Measurements from ENCODE around the gene CDCA4. TPM values are rescaled to one million over a fixed set of nuclear protein-coding genes. Genes with fewer than 3 reads are reported as not detected.

The CDCA4 gene
- total RNA-seq, 1 donor from 2014 or later, result 50.8 TPM

- FAIRE-seq, result no peak
- no peak for TF ChIP-seq CTCF (IDR thresholded peaks at IDR 0.05; ENCODE audit: insufficient read depth, low read length, severe bottlenecking)
- DNase-seq (ENCODE audit: low read depth), result no peak
- Histone ChIP-seq H3K36me3 (ENCODE audit: control insufficient read depth, insufficient read depth, low read length) (no peaks in the 10 kb centered on the region), H3K4me3 (ENCODE audit: low read depth, low read length) (no peak overlapping the region), H3K27me3 (ENCODE audit: control insufficient read depth, insufficient read depth, low read length) (no peaks in the 10 kb centered on the region)
Observed at GRCh38 chr14:105053996-105054395, 33.1 kb upstream of the CDCA4 start.

GRCh38 chr14:105053421-105053820 lies 32.5 kb upstream of the CDCA4 start:
- no peaks in the 10 kb centered on the region for H3K27me3 ChIP-seq (ENCODE audit: control insufficient read depth, insufficient read depth, low read length)
- H3K4me3 ChIP-seq (ENCODE audit: low read depth, low read length), result no peak overlapping the region
- DNase-seq (ENCODE audit: low read depth) (no peak), FAIRE-seq (no peak)
- TF ChIP-seq CTCF (IDR thresholded peaks at IDR 0.05; ENCODE audit: insufficient read depth, low read length, severe bottlenecking), result no peak
- H3K36me3 ChIP-seq (ENCODE audit: control insufficient read depth, insufficient read depth, low read length), result no peaks in the 10 kb centered on the region

- FAIRE-seq, result no peak
- TF ChIP-seq CTCF (IDR thresholded peaks at IDR 0.05; ENCODE audit: insufficient read depth, low read length, severe bottlenecking), result no peak
- H3K36me3 ChIP-seq (ENCODE audit: control insufficient read depth, insufficient read depth, low read length), result no peaks in the 10 kb centered on the region
- H3K27me3 ChIP-seq (ENCODE audit: control insufficient read depth, insufficient read depth, low read length), result no peaks in the 10 kb centered on the region
- no peak overlapping the region for H3K4me3 ChIP-seq (ENCODE audit: low read depth, low read length)
- DNase-seq (ENCODE audit: low read depth), result no peak
Observed at GRCh38 chr14:105052110-105052458, 31.2 kb upstream of the CDCA4 start.

GRCh38 chr14:105051182-105052109 lies 30.6 kb upstream of the CDCA4 start:
- Histone ChIP-seq H3K36me3 (ENCODE audit: control insufficient read depth, insufficient read depth, low read length) (no peaks in the 10 kb centered on the region), H3K27me3 (ENCODE audit: control insufficient read depth, insufficient read depth, low read length) (no peaks in the 10 kb centered on the region), H3K4me3 (ENCODE audit: low read depth, low read length) (no peak overlapping the region)
- FAIRE-seq (peak; percentile 76), DNase-seq (ENCODE audit: low read depth) (no peak)
- no peak for TF ChIP-seq CTCF (IDR thresholded peaks at IDR 0.05; ENCODE audit: insufficient read depth, low read length, severe bottlenecking)

- TF ChIP-seq CTCF (IDR thresholded peaks at IDR 0.05; ENCODE audit: insufficient read depth, low read length, severe bottlenecking), result no peak
- no peaks in the 10 kb centered on the region for H3K27me3 ChIP-seq (ENCODE audit: control insufficient read depth, insufficient read depth, low read length)
- FAIRE-seq, result no peak
- peak; percentile 61 for DNase-seq (ENCODE audit: low read depth)
- no peaks in the 10 kb centered on the region for H3K36me3 ChIP-seq (ENCODE audit: control insufficient read depth, insufficient read depth, low read length)
- no peak overlapping the region for H3K4me3 ChIP-seq (ENCODE audit: low read depth, low read length)
Observed at GRCh38 chr14:105050551-105050897, 29.6 kb upstream of the CDCA4 start.
